GM12878 (cell line): ENCODE data around the gene AMPH. TPM values are rescaled to one million over a fixed set of nuclear protein-coding genes. Genes with fewer than 3 reads are reported as not detected.

Experiments
- ATAC-seq: fragments of 200-7000 bp; cut with Tn5 transposase; 3 replicates; pipeline ENCODE4 v1.9.1; 2020; ENCODE audit warnings: mild to moderate bottlenecking, moderate library complexity
- BruUV-seq: library from RNA; stranded (reverse); fragments of 400-500 nt; replicated peaks from 2 replicates; lab custom pipeline; 2021; lab: Mats Ljungman, UMichigan
- CTCF ChIA-PET: fragments of 300-600 bp; sonication (Branson Sonifier 250); formaldehyde crosslinking; extraction: SDS; loops from one replicate; lab custom pipeline; 2021; ENCODE audit warnings: inconsistent platforms; lab: Yijun Ruan, JAX
- POLR2A ChIA-PET: fragments of 350-600 bp; formaldehyde crosslinking; extraction: SDS; loops from one replicate; lab custom pipeline; 2021; ENCODE audit warnings: inconsistent platforms; lab: Charles Lee
- RAD21 ChIA-PET: fragments of 300-600 bp; sonication (Branson Sonifier 250); formaldehyde crosslinking; loops from one replicate; lab custom pipeline; 2023; ENCODE audit warnings: antibody characterized with exemption; ENCODE audit not compliant: unreplicated experiment; lab: Charles Lee
- SMC1A ChIA-PET: fragments of 300-600 bp; sonication (Branson Sonifier 250); formaldehyde crosslinking; loops from one replicate; lab custom pipeline; 2023; ENCODE audit not compliant: unreplicated experiment, uncharacterized antibody; lab: Charles Lee
- DNase-seq: peaks from one replicate; pipeline ENCODE4 v3.0.0-alpha.2; 2011; ENCODE audit warnings: low read depth, low spot score
- FAIRE-seq: peaks from 3 replicates; lab custom pipeline; 2011; peaks lifted over from hg19 to GRCh38; lab: Jason Lieb, UNC
- H2AFZ ChIP-seq: 2 replicates; pipeline ENCODE4 v1.6.0; 2011; ENCODE audit warnings: low read depth, low read length, control low read depth; ENCODE audit not compliant: control insufficient read depth
- H3K27ac ChIP-seq: 2 replicates; pipeline ENCODE4 v1.5.1; 2011; ENCODE audit warnings: control low read depth; ENCODE audit not compliant: control insufficient read depth, insufficient read depth
- H3K27me3 ChIP-seq, 2 experiments: replicated peaks in 1 of 2; 2 replicates each; pipeline versions ENCODE4 v1.6.0 to v1.6.1; 2011; ENCODE audit warnings: low read length in 1 of 2; ENCODE audit not compliant: control insufficient read depth in 2 of 2, insufficient read depth in 2 of 2
- H3K36me3 ChIP-seq, 2 experiments: 2 replicates each; pipeline ENCODE4 v1.5.1; 2011; ENCODE audit warnings: low read length in 1 of 2; ENCODE audit not compliant: control insufficient read depth in 2 of 2, insufficient read depth in 2 of 2
- H3K4me1 ChIP-seq: 2 replicates; pipeline ENCODE4 v1.6.1; 2011; ENCODE audit warnings: mild to moderate bottlenecking, low read length, moderate library complexity, mixed read lengths; ENCODE audit not compliant: control insufficient read depth, insufficient read depth
- H3K4me2 ChIP-seq: 2 replicates; pipeline ENCODE4 v1.6.0; 2011; ENCODE audit warnings: control low read depth; ENCODE audit not compliant: control insufficient read depth, insufficient read depth
- H3K4me3 ChIP-seq: fragments of 200-600 bp; sonication (generic); 2 replicates; pipeline ENCODE4 v1.5.1; 2016
- H3K79me2 ChIP-seq: 2 replicates; pipeline ENCODE4 v1.6.0; 2011; ENCODE audit warnings: low read length; ENCODE audit not compliant: control insufficient read depth, insufficient read depth
- H3K9ac ChIP-seq: 2 replicates; pipeline ENCODE4 v1.8.0; 2011; ENCODE audit warnings: low read length, control low read depth, mixed read lengths; ENCODE audit not compliant: control insufficient read depth, insufficient read depth
- H3K9me3 ChIP-seq: replicated peaks from 3 replicates; pipeline ENCODE4 v1.5.1; 2011; ENCODE audit warnings: mild to moderate bottlenecking, low read length; ENCODE audit not compliant: control insufficient read depth, insufficient read depth
- H4K20me1 ChIP-seq: 2 replicates; pipeline ENCODE4 v1.6.0; 2011; ENCODE audit not compliant: control insufficient read depth, insufficient read depth
- ASH2L ChIP-seq: fragments of 300-600, 200-600 bp; sonication (generic); IDR thresholded peaks from 2 replicates; pipeline ENCODE4 v1.6.1; 2017; ENCODE audit warnings: low read depth, mild to moderate bottlenecking, borderline replicate concordance
- BCL11A ChIP-seq: IDR thresholded peaks from 2 replicates; pipeline ENCODE4 v1.6.1; 2011; ENCODE audit warnings: low read depth, low read length
- CEBPB ChIP-seq, 2 experiments: fragments of 150-350 bp in 1 of 2; IDR thresholded peaks; 2 replicates each; pipeline ENCODE4 v1.6.1; 2012 to 2014; ENCODE audit warnings: low read depth in 2 of 2, low read length in 2 of 2, borderline replicate concordance in 1 of 2, inconsistent platforms in 1 of 2
- EZH2 ChIP-seq: IDR thresholded peaks from 2 replicates; pipeline ENCODE4 v1.6.1; 2012; ENCODE audit warnings: low read depth, mild to moderate bottlenecking, control low read depth, inconsistent platforms, low read length, borderline replicate concordance; ENCODE audit not compliant: control insufficient read depth
- HDAC2 ChIP-seq: fragments of 200-600 bp; sonication (generic); IDR thresholded peaks from 2 replicates; pipeline ENCODE4 v1.6.1; 2017
- HDAC6 ChIP-seq: fragments of 200-600 bp; sonication (generic); IDR thresholded peaks from one replicate; pipeline ENCODE4 v1.8.0; 2017; ENCODE audit warnings: antibody characterized with exemption; ENCODE audit not compliant: unreplicated experiment
- MEF2A ChIP-seq: IDR thresholded peaks from 2 replicates; pipeline ENCODE4 v1.6.1; 2011; ENCODE audit warnings: low read depth, mild to moderate bottlenecking, low read length, moderate library complexity; ENCODE audit not compliant: insufficient read depth
- NBN ChIP-seq: fragments of 450-650 bp; IDR thresholded peaks from 2 replicates; pipeline ENCODE4 v1.6.1; 2016
- POLR2AphosphoS2 ChIP-seq: IDR thresholded peaks from 2 replicates; pipeline ENCODE4 v1.6.1; 2011; ENCODE audit warnings: low read depth, mild to moderate bottlenecking, low read length, improper control_type of control experiment, moderate library complexity
- WGBS: methylation state at CpG from one replicate; pipeline ENCODE4 v1.1.6; 2016; ENCODE audit warnings: low lambda C conversion rate; ENCODE audit not compliant: insufficient replicate concordance, insufficient coverage; ENCODE audit errors: missing lambda C conversion rate; 5-methylcytosine and 5-hydroxymethylcytosine counted together
- in situ Hi-C: fragments of 300-500 bp; cut with MboI; formaldehyde crosslinking; loops from 9 replicates; pipeline ENCODE4 v1.14.3; 2018; ENCODE audit warnings: mixed read lengths
- intact Hi-C: fragments of 100-400 bp; cut with micrococcal nuclease; formaldehyde crosslinking; loops from one replicate; pipeline ENCODE4 v1.14.2; 2022; ENCODE audit not compliant: unreplicated experiment
- polyA plus RNA-seq, 11 experiments: library from polyadenylated mRNA; depleted of rRNA in 4 of 11; unstranded in 6 of 11; stranded (reverse) in 5 of 11; fragments of >200 nt; fragmentation: Nextera tagmentation in 4 of 11; fragmentation: Illumina TruSeq in 1 of 11; extraction: Ambion mirVana in 4 of 11; extraction: Trizol in 1 of 11; gene quantifications; 1 replicate in 1 of 11; 2 replicates in 10 of 11; pipeline versions ENCODE4 v1.2.1 to v1.2.3, GENCODE V29; 2011 to 2016; ENCODE audit warnings: inconsistent platforms in 2 of 11, missing spikeins in 2 of 11, low read depth in 1 of 11
- total RNA-seq, 4 experiments: library from RNA; depleted of rRNA in 3 of 4; stranded (reverse); fragments of >200 nt in 3 of 4; fragmentation: Illumina TruSeq in 1 of 4; extraction: Trizol in 1 of 4; gene quantifications; 2 replicates each; pipeline versions ENCODE4 v1.2.1 to v1.2.3, GENCODE V29; 2013 to 2021

AMPH gene
- total and polyA plus RNA-seq, 10 of the 15 experiments (the other 5 are each of a cell fraction or from before 2014, with no cell fraction given): 0.03 to 0.24 (median 0.08) TPM; not detected in 2

- WGBS: 55% methylated on average over 3 of the region's 3 CpGs
- no peak overlapping the region for H2AFZ ChIP-seq
- no peaks in the 10 kb centered on the region for H3K36me3 ChIP-seq
- POLR2A ChIA-PET: no interaction called here
- H3K4me2 ChIP-seq: no peak overlapping the region
- no peak for TF ChIP-seq NBN
- TF ChIP-seq POLR2AphosphoS2: no peak
- no peak for TF ChIP-seq HDAC6
- no peak for TF ChIP-seq BCL11A
- no peak for TF ChIP-seq HDAC2
- TF ChIP-seq MEF2A: no peak
- TF ChIP-seq ASH2L: no peak
- TF ChIP-seq EZH2: no peak
- no peak for TF ChIP-seq CEBPB (IDR thresholded peaks at IDR 0.05; ENCODE audit: borderline replicate concordance in 1 of 2, low read depth in 2 of 2, low read length in 2 of 2)
- no TSS peak for BruUV-seq
- RAD21 ChIA-PET: no interaction called here
- no peak for FAIRE-seq
- in situ Hi-C loops: no loop called here
- no peaks in the 10 kb centered on the region for H4K20me1 ChIP-seq
- no peaks in the 10 kb centered on the region for H3K4me1 ChIP-seq
- H3K27me3 ChIP-seq: no peaks in the 10 kb centered on the region; a peak in 2 of 4 replicates
- CTCF ChIA-PET: interaction anchor here (1.5 kb wide), 1 partner anchor 14 kb away, joined by 4 read pairs; no protein-coding TSS in a partner anchor
- SMC1A ChIA-PET: no interaction called here
- H3K27ac ChIP-seq: no peak overlapping the region
- intact Hi-C loops: no loop called here
- H3K79me2 ChIP-seq: no peaks in the 10 kb centered on the region
- no peaks in the 10 kb centered on the region for H3K9me3 ChIP-seq
- no peak for DNase-seq
- no peak for ATAC-seq
- H3K4me3 ChIP-seq: no peak overlapping the region
- no peak overlapping the region for H3K9ac ChIP-seq
These were observed 42.6 kb upstream of the AMPH start for GRCh38 chr7:38673795-38674194.
